HG02884 (cell line): ENCODE data around the gene EIF3M.
"Not testable (repeated sequence)": the region's sequence is repeated elsewhere in the genome, so short reads cannot be mapped to it uniquely, and the experiment has no call there.

Source experiments
- ATAC-seq: cut with Tn5 transposase; IDR thresholded peaks from one replicate; pipeline ENCODE4 v1.9.1; 2021; ENCODE audit warnings: mild to moderate bottlenecking, moderate library complexity; ENCODE audit not compliant: unreplicated experiment

The EIF3M gene

GRCh38 chr11:32594272-32594671 is 10.6 kb downstream of the EIF3M start:
- no peak for ATAC-seq

GRCh38 chr11:32596114-32596513 is 12.5 kb downstream of the EIF3M start:
- ATAC-seq = not testable (repeated sequence)

GRCh38 chr11:32597921-32598320 is 14.3 kb downstream of the EIF3M start:
- no peak for ATAC-seq

GRCh38 chr11:32602657-32603415 is 19.2 kb downstream of the EIF3M start:
- ATAC-seq = no peak

- no peak for ATAC-seq
Measured at GRCh38 chr11:32606220-32606619, 22.6 kb downstream of the EIF3M start.

- not testable (repeated sequence) for ATAC-seq
Measured at GRCh38 chr11:32608826-32609225, 25.2 kb downstream of the EIF3M start.

GRCh38 chr11:32610797-32611352 is 27.2 kb downstream of the EIF3M start:
- no peak for ATAC-seq

GRCh38 chr11:32613500-32614151 is 30.0 kb downstream of the EIF3M start:
- ATAC-seq = no peak

- ATAC-seq = no peak
Measured at GRCh38 chr11:32615422-32615821, 31.8 kb downstream of the EIF3M start.

- ATAC-seq = no peak
Measured at GRCh38 chr11:32616903-32617302, 33.3 kb downstream of the EIF3M start.

- no peak for ATAC-seq
Measured at GRCh38 chr11:32630844-32631243, 47.2 kb downstream of the EIF3M start.

GRCh38 chr11:32635819-32636218 is 52.2 kb downstream of the EIF3M start:
- ATAC-seq = no peak

GRCh38 chr11:32641361-32641760 is 57.7 kb downstream of the EIF3M start:
- no peak for ATAC-seq

- ATAC-seq = no peak
Measured at GRCh38 chr11:32643526-32643925, 59.9 kb downstream of the EIF3M start.
